ENCODE results near the gene XRRA1. TPM values are rescaled to one million over a fixed set of nuclear protein-coding genes. Genes with fewer than 3 reads are reported as not detected.
A peak's percentile ranks its signal among the peaks of the same experiment; 100 is the strongest.

Gene XRRA1
- total and polyA plus RNA-seq, 2 of the 13 experiments (the other 11 are each of a cell fraction or from before 2014, with no cell fraction given): 7.6 to 10.5 TPM

GRCh38 chr11:74806267-74806666 is 142.6 kb downstream of the XRRA1 start (continued):
- no peak for TF ChIP-seq LRRFIP1 (CRISPR knock-in tag; conservative IDR thresholded peaks at IDR 0.05)
- no peak for TF ChIP-seq WIZ (CRISPR knock-in tag; IDR thresholded peaks at IDR 0.05)
- no peak for TF ChIP-seq KLF15 (CRISPR knock-in tag; IDR thresholded peaks at IDR 0.05; ENCODE audit: borderline replicate concordance)
- TF ChIP-seq ZNF33B (CRISPR knock-in tag; IDR thresholded peaks at IDR 0.05): no peak
- no peak for TF ChIP-seq HCFC1 (IDR thresholded peaks at IDR 0.05; ENCODE audit: low read depth, low read length)
- TF ChIP-seq NFE2 (CRISPR knock-in tag; IDR thresholded peaks at IDR 0.05): peak; percentile 85
- TF ChIP-seq ATRX (CRISPR knock-in tag; IDR thresholded peaks at IDR 0.05; ENCODE audit: borderline replicate concordance): no peak
- no peak for TF ChIP-seq ATF6 (CRISPR knock-in tag; conservative IDR thresholded peaks at IDR 0.05)
- TF ChIP-seq CCDC6 (CRISPR knock-in tag; IDR thresholded peaks at IDR 0.05): no peak
- TF ChIP-seq REPIN1 (CRISPR knock-in tag; IDR thresholded peaks at IDR 0.05; ENCODE audit: borderline replicate concordance, low read depth): no peak
- no peak for TF ChIP-seq ZSCAN12 (CRISPR knock-in tag; IDR thresholded peaks at IDR 0.05)
- TF ChIP-seq GPBP1L1 (CRISPR knock-in tag; IDR thresholded peaks at IDR 0.05): no peak
- TF ChIP-seq SETDB1 (CRISPR knock-in tag; IDR thresholded peaks at IDR 0.05; ENCODE audit: borderline replicate concordance): no peak
- TF ChIP-seq NR1H2 (CRISPR knock-in tag; IDR thresholded peaks at IDR 0.05; ENCODE audit: borderline replicate concordance, low read depth): no peak
- TF ChIP-seq RNF2 (conservative IDR thresholded peaks at IDR 0.05; ENCODE audit: low read depth): no peak
- no peak for TF ChIP-seq DNMT1 (CRISPR knock-in tag; IDR thresholded peaks at IDR 0.05)
- no peak for TF ChIP-seq ZNF280D (CRISPR knock-in tag; IDR thresholded peaks at IDR 0.05)
- no peak for TF ChIP-seq SIN3A (IDR thresholded peaks at IDR 0.05; ENCODE audit: borderline replicate concordance, low read depth, low read length)
- TF ChIP-seq ZNF513 (CRISPR knock-in tag; conservative IDR thresholded peaks at IDR 0.05): no peak
- no peak for TF ChIP-seq PHB2 (IDR thresholded peaks at IDR 0.05; ENCODE audit: partially characterized antibody)
- peak; percentile 33; the same call in 1 of the 2 replicates for TF ChIP-seq MAFG (CRISPR knock-in tag; IDR thresholded peaks at IDR 0.05)
